Measurements from ENCODE around the gene AGTRAP.

AGTRAP gene

GRCh38 chr1:11748294-11749202 lies 12.6 kb downstream of the AGTRAP start:
- no peak for TF ChIP-seq CTCF (IDR thresholded peaks at IDR 0.05; ENCODE audit: low read depth, low read length)
- no peak for DNase-seq (ENCODE audit: low read depth, low spot score)
- in situ Hi-C loops (cut with HindIII; ENCODE audit: low sequenced_read_pairs) = no loop called here
- H3K4me3 ChIP-seq (ENCODE audit: low read depth, low read length) = no peak overlapping the region

GRCh38 chr1:11749203-11749689 lies 13.3 kb downstream of the AGTRAP start:
- TF ChIP-seq CTCF (IDR thresholded peaks at IDR 0.05; ENCODE audit: low read depth, low read length) = peak; percentile 55
- no peak for DNase-seq (ENCODE audit: low read depth, low spot score)
- H3K4me3 ChIP-seq (ENCODE audit: low read depth, low read length) = no peak overlapping the region
- in situ Hi-C loops (cut with HindIII; ENCODE audit: low sequenced_read_pairs) = no loop called here

GRCh38 chr1:11749996-11750395 lies 14.1 kb downstream of the AGTRAP start:
- no peak overlapping the region for H3K4me3 ChIP-seq (ENCODE audit: low read depth, low read length)
- no peak for DNase-seq (ENCODE audit: low read depth, low spot score)
- TF ChIP-seq CTCF (IDR thresholded peaks at IDR 0.05; ENCODE audit: low read depth, low read length) = no peak
- in situ Hi-C loops (cut with HindIII; ENCODE audit: low sequenced_read_pairs) = no loop called here

GRCh38 chr1:11751087-11751486 lies 15.2 kb downstream of the AGTRAP start:
- TF ChIP-seq CTCF (IDR thresholded peaks at IDR 0.05; ENCODE audit: low read depth, low read length) = no peak
- in situ Hi-C loops (cut with HindIII; ENCODE audit: low sequenced_read_pairs) = no loop called here
- no peak for DNase-seq (ENCODE audit: low read depth, low spot score)
- no peak overlapping the region for H3K4me3 ChIP-seq (ENCODE audit: low read depth, low read length)

GRCh38 chr1:11752359-11753088 lies 16.6 kb downstream of the AGTRAP start:
- no peak for TF ChIP-seq CTCF (IDR thresholded peaks at IDR 0.05; ENCODE audit: low read depth, low read length)
- H3K4me3 ChIP-seq (ENCODE audit: low read depth, low read length) = no peak overlapping the region
- DNase-seq (ENCODE audit: low read depth, low spot score) = no peak
- in situ Hi-C loops (cut with HindIII; ENCODE audit: low sequenced_read_pairs) = no loop called here

GRCh38 chr1:11753555-11754208 lies 17.7 kb downstream of the AGTRAP start:
- TF ChIP-seq CTCF (IDR thresholded peaks at IDR 0.05; ENCODE audit: low read depth, low read length) = no peak
- in situ Hi-C loops (cut with HindIII; ENCODE audit: low sequenced_read_pairs) = no loop called here
- H3K4me3 ChIP-seq (ENCODE audit: low read depth, low read length) = no peak overlapping the region
- DNase-seq (ENCODE audit: low read depth, low spot score) = peak; percentile 53

Measured in astrocyte of the spinal cord (primary cell).